ENCODE data around the gene CENPH. TPM values are rescaled to one million over a fixed set of nuclear protein-coding genes. Genes with fewer than 3 reads are reported as not detected.

Gene CENPH
- total and polyA plus RNA-seq, 2 of the 13 experiments (the other 11 are each of a cell fraction or from before 2014, with no cell fraction given) = 11.2 to 28.8 TPM

DNA sequence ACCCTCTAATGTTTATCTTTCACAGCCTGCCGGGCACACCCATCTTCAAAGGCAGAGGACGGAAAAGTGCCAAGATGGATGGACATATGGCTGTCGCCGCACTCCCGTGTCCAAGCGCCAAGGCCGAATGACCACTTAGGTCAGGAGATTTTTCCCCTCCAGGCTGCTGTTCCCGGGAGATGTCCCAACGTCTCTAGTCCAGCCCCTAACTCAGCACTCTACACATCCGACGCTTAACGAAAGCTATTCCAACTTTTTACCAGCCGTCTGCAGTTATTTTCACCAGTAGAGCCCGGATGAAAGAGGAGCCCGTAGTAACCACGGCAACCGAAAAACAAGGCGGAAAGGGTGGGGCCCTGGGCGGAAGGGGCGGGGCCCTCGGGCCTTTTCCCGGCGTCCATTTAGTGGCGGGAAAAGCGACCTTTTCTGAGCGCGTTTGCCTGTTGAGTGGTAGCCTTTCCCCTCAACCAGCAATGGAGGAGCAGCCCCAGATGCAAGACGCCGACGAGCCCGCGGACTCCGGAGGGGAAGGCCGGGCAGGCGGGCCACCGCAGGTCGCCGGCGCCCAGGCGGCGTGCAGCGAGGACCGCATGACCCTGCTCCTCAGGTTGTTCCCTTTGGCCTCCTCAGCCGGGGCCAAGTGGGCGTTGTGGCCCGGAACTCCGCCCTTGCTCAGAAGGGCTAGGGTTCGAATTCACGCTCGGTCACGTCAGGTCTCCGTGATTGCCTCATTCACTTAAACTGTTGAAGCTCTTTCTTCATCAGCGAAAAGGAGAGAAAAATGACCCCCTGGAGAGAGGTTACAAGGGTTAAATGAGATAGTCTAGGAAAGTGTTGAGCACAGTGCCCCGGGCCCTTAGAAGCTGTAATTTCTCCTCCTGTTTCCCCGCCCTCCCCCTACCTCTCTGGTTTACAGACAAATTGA is at the start of gene CENPH (continued):
- TF ChIP-seq, protein P1, sequence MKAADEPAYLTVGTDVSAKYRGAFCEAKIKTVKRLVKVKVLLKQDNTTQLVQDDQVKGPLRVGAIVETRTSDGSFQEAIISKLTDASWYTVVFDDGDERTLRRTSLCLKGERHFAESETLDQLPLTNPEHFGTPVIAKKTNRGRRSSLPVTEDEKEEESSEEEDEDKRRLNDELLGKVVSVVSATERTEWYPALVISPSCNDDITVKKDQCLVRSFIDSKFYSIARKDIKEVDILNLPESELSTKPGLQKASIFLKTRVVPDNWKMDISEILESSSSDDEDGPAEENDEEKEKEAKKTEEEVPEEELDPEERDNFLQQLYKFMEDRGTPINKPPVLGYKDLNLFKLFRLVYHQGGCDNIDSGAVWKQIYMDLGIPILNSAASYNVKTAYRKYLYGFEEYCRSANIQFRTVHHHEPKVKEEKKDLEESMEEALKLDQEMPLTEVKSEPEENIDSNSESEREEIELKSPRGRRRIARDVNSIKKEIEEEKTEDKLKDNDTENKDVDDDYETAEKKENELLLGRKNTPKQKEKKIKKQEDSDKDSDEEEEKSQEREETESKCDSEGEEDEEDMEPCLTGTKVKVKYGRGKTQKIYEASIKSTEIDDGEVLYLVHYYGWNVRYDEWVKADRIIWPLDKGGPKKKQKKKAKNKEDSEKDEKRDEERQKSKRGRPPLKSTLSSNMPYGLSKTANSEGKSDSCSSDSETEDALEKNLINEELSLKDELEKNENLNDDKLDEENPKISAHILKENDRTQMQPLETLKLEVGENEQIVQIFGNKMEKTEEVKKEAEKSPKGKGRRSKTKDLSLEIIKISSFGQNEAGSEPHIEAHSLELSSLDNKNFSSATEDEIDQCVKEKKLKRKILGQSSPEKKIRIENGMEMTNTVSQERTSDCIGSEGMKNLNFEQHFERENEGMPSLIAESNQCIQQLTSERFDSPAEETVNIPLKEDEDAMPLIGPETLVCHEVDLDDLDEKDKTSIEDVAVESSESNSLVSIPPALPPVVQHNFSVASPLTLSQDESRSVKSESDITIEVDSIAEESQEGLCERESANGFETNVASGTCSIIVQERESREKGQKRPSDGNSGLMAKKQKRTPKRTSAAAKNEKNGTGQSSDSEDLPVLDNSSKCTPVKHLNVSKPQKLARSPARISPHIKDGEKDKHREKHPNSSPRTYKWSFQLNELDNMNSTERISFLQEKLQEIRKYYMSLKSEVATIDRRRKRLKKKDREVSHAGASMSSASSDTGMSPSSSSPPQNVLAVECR (CRISPR knock-in tag; IDR thresholded peaks at IDR 0.05; ENCODE audit: borderline replicate concordance) = peak; percentile 98
- TF ChIP-seq FOXK1 (CRISPR knock-in tag; IDR thresholded peaks at IDR 0.05; ENCODE audit: borderline replicate concordance, low read depth) = no peak
- TF ChIP-seq, protein P2, sequence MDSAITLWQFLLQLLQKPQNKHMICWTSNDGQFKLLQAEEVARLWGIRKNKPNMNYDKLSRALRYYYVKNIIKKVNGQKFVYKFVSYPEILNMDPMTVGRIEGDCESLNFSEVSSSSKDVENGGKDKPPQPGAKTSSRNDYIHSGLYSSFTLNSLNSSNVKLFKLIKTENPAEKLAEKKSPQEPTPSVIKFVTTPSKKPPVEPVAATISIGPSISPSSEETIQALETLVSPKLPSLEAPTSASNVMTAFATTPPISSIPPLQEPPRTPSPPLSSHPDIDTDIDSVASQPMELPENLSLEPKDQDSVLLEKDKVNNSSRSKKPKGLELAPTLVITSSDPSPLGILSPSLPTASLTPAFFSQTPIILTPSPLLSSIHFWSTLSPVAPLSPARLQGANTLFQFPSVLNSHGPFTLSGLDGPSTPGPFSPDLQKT (CRISPR knock-in tag; IDR thresholded peaks at IDR 0.05; ENCODE audit: borderline replicate concordance) = 0 out of 2 replicates have a peak, but pooled peaks have one; percentile 47
- peak; percentile 82; the same call in 1 of the 2 replicates for TF ChIP-seq SIN3A (IDR thresholded peaks at IDR 0.05; ENCODE audit: borderline replicate concordance, low read depth, low read length)
- TF ChIP-seq, protein P3, sequence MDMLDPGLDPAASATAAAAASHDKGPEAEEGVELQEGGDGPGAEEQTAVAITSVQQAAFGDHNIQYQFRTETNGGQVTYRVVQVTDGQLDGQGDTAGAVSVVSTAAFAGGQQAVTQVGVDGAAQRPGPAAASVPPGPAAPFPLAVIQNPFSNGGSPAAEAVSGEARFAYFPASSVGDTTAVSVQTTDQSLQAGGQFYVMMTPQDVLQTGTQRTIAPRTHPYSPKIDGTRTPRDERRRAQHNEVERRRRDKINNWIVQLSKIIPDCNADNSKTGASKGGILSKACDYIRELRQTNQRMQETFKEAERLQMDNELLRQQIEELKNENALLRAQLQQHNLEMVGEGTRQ (IDR thresholded peaks at IDR 0.05; ENCODE audit: low read depth, low read length) = no peak
- TF ChIP-seq, protein P3 (CRISPR knock-in tag; IDR thresholded peaks at IDR 0.05; ENCODE audit: borderline replicate concordance) = no peak
- TF ChIP-seq KMT2B (CRISPR knock-in tag; IDR thresholded peaks at IDR 0.05) = 0 out of 2 replicates have a peak, but pooled peaks have one; percentile 76
- TF ChIP-seq, protein P4, sequence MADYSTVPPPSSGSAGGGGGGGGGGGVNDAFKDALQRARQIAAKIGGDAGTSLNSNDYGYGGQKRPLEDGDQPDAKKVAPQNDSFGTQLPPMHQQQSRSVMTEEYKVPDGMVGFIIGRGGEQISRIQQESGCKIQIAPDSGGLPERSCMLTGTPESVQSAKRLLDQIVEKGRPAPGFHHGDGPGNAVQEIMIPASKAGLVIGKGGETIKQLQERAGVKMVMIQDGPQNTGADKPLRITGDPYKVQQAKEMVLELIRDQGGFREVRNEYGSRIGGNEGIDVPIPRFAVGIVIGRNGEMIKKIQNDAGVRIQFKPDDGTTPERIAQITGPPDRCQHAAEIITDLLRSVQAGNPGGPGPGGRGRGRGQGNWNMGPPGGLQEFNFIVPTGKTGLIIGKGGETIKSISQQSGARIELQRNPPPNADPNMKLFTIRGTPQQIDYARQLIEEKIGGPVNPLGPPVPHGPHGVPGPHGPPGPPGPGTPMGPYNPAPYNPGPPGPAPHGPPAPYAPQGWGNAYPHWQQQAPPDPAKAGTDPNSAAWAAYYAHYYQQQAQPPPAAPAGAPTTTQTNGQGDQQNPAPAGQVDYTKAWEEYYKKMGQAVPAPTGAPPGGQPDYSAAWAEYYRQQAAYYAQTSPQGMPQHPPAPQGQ (CRISPR knock-in tag; IDR thresholded peaks at IDR 0.05; ENCODE audit: borderline replicate concordance) = no peak
- TF ChIP-seq ZNF543 (CRISPR knock-in tag; IDR thresholded peaks at IDR 0.05) = peak; percentile 71; the same call in 1 of the 2 replicates
- 0 out of 2 replicates have a peak, but pooled peaks have one; percentile 70 for TF ChIP-seq ZZZ3 (CRISPR knock-in tag; IDR thresholded peaks at IDR 0.05; ENCODE audit: borderline replicate concordance)
- TF ChIP-seq, protein P5, sequence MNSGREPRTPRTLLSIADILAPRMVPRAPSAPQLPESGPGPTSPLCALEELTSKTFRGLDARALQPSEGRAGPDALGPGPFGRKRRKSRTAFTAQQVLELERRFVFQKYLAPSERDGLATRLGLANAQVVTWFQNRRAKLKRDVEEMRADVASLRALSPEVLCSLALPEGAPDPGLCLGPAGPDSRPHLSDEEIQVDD (CRISPR knock-in tag; IDR thresholded peaks at IDR 0.05; ENCODE audit: borderline replicate concordance) = peak; percentile 73; the same call in 1 of the 2 replicates
- TF ChIP-seq MTERF4 (CRISPR knock-in tag; IDR thresholded peaks at IDR 0.05) = peak; percentile 30; the same call in 1 of the 2 replicates
- TF ChIP-seq TCF12 (IDR thresholded peaks at IDR 0.05) = no peak
- TF ChIP-seq TCF12 (CRISPR knock-in tag; IDR thresholded peaks at IDR 0.05) = peak; percentile 68; the same call in 1 of the 2 replicates
- TF ChIP-seq, protein P6, sequence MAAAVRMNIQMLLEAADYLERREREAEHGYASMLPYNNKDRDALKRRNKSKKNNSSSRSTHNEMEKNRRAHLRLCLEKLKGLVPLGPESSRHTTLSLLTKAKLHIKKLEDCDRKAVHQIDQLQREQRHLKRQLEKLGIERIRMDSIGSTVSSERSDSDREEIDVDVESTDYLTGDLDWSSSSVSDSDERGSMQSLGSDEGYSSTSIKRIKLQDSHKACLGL (CRISPR knock-in tag; IDR thresholded peaks at IDR 0.05) = peak; percentile 84

Measured in HepG2 (cell line).